Measurements from ENCODE around the gene SMARCA2.
A peak's percentile ranks its signal among the peaks of the same experiment; 100 is the strongest.

The SMARCA2 gene

GRCh38 chr9:2041736-2042135, 26.6 kb downstream of the SMARCA2 start:
- no peak for DNase-seq (ENCODE audit: extremely low read depth, low read depth)
- TF ChIP-seq, protein P1, sequence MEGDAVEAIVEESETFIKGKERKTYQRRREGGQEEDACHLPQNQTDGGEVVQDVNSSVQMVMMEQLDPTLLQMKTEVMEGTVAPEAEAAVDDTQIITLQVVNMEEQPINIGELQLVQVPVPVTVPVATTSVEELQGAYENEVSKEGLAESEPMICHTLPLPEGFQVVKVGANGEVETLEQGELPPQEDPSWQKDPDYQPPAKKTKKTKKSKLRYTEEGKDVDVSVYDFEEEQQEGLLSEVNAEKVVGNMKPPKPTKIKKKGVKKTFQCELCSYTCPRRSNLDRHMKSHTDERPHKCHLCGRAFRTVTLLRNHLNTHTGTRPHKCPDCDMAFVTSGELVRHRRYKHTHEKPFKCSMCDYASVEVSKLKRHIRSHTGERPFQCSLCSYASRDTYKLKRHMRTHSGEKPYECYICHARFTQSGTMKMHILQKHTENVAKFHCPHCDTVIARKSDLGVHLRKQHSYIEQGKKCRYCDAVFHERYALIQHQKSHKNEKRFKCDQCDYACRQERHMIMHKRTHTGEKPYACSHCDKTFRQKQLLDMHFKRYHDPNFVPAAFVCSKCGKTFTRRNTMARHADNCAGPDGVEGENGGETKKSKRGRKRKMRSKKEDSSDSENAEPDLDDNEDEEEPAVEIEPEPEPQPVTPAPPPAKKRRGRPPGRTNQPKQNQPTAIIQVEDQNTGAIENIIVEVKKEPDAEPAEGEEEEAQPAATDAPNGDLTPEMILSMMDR (IDR thresholded peaks at IDR 0.05; ENCODE audit: low read depth, low read length), result no peak

DNA sequence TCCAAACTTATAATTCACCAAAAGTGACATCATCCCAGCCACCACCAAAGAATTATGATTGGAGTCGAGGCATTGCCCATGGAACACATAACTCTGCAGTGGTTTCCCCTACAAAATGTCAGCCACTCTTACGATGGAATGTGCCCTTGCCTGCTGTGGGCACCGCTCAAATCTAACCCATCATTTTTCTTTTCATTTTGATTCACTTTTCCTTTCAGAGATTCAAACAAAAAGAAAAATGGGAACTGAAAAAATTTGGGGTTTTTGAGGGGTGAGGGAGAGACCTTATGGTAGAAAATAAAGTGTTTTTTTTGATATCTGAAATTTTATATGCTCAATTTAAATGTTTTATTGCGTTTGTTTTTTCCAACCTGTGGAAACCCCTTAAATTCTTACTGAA, 28.1 kb downstream of the SMARCA2 start:
- no peak for DNase-seq (ENCODE audit: extremely low read depth, low read depth)
- TF ChIP-seq, protein P1 (IDR thresholded peaks at IDR 0.05; ENCODE audit: low read depth, low read length), result no peak

- TF ChIP-seq, protein P1 (IDR thresholded peaks at IDR 0.05; ENCODE audit: low read depth, low read length), result no peak
These were observed 28.8 kb downstream of the SMARCA2 start for GRCh38 chr9:2043881-2044462.

DNA sequence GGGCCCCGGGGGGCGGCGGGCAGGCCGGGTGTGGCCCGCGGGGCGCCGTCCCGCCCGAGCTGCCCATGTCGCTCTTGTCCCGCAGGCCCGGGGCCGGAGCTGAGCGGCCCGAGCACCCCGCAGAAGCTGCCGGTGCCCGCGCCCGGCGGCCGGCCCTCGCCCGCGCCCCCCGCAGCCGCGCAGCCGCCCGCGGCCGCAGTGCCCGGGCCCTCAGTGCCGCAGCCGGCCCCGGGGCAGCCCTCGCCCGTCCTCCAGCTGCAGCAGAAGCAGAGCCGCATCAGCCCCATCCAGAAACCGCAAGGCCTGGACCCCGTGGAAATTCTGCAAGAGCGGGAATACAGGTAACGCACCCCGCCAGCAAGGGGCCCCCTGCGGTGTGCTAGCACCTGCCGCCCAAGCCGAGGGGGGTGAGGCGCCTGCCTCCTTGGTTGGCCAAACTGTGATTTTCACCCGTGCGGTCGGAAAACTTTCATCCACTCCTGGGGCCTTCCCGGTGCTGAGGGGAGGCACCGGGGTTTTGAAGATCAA, 32.1 kb downstream of the SMARCA2 start:
- DNase-seq (ENCODE audit: extremely low read depth, low read depth), result no peak
- TF ChIP-seq, protein P1 (IDR thresholded peaks at IDR 0.05; ENCODE audit: low read depth, low read length), result no peak

More at GRCh38 chr9:2043881-2044462, 28.8 kb downstream of the SMARCA2 start:
- no peak for DNase-seq (ENCODE audit: extremely low read depth, low read depth)

DNA sequence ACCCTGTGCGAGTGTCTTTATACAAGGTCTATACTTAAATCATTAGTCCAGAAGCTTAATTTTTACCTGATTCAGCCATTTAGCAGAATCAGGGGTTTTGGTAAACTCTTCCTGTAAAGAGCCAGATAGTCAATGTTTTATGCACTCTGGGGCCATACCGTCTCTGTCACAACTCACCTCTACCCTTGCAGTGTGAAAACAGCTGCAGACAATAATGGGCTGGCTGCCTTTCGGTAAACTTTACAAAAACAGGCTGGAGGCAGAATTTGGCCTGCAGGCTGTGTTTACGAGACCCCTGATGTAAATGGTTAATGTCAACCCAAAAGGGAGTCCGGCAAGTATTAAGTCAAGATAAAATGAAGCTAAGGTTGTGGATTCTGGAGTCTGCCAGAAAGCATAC, 32.8 kb downstream of the SMARCA2 start:
- DNase-seq (ENCODE audit: extremely low read depth, low read depth), result no peak
- TF ChIP-seq, protein P1 (IDR thresholded peaks at IDR 0.05; ENCODE audit: low read depth, low read length), result no peak

GRCh38 chr9:2050236-2050635, 35.1 kb downstream of the SMARCA2 start:
- TF ChIP-seq, protein P1 (IDR thresholded peaks at IDR 0.05; ENCODE audit: low read depth, low read length), result no peak

GRCh38 chr9:2053883-2054845, 39.0 kb downstream of the SMARCA2 start:
- TF ChIP-seq, protein P1 (IDR thresholded peaks at IDR 0.05; ENCODE audit: low read depth, low read length), result no peak
- peak; percentile 38 for DNase-seq (ENCODE audit: extremely low read depth, low read depth)

More at GRCh38 chr9:2050236-2050635, 35.1 kb downstream of the SMARCA2 start:
- DNase-seq (ENCODE audit: extremely low read depth, low read depth), result no peak
